Lung (tissue), 12 donors: ENCODE measurements around the gene TMEM151B. TPM values are rescaled to one million over a fixed set of nuclear protein-coding genes. Genes with fewer than 3 reads are reported as not detected.

Experiments
- ATAC-seq: fragments of 200-7000 bp; cut with Tn5 transposase; one replicate; pipeline ENCODE4 v1.9.1; 2020; ENCODE audit warnings: moderate number of reproducible peaks; ENCODE audit not compliant: insufficient read depth, low FRiP score
- DNase-seq, 3 donors: peaks; one replicate each; pipeline ENCODE4 v3.0.0-alpha.2; 2013 to 2017
- H3K27ac ChIP-seq, 2 donors: one replicate each; pipeline ENCODE4 v1.5.1; 2013; ENCODE audit warnings: mild to moderate bottlenecking in 2 of 2, moderate library complexity in 2 of 2, control low read depth in 1 of 2, inconsistent platforms in 1 of 2, low read depth in 1 of 2, low read length in 1 of 2
- H3K27me3 ChIP-seq, 3 donors: one replicate each; pipeline ENCODE4 v1.5.1; 2013; ENCODE audit warnings: low read length in 2 of 3; ENCODE audit not compliant: control insufficient read depth in 3 of 3, insufficient read depth in 3 of 3
- H3K36me3 ChIP-seq, 4 donors: one replicate each; pipeline ENCODE4 v1.5.1; 2013; ENCODE audit warnings: low read length in 4 of 4, mild to moderate bottlenecking in 1 of 4, moderate library complexity in 1 of 4; ENCODE audit not compliant: control insufficient read depth in 4 of 4, insufficient read depth in 4 of 4
- H3K4me1 ChIP-seq, 5 donors: one replicate each; pipeline ENCODE4 v1.5.1; 2013; ENCODE audit warnings: low read length in 5 of 5, mild to moderate bottlenecking in 2 of 5, moderate library complexity in 1 of 5; ENCODE audit not compliant: control insufficient read depth in 5 of 5, insufficient read depth in 5 of 5
- H3K4me3 ChIP-seq: one replicate; pipeline ENCODE4 v1.5.1; 2013; ENCODE audit warnings: mild to moderate bottlenecking, control low read depth, moderate library complexity
- H3K9ac ChIP-seq, 2 donors: one replicate each; pipeline ENCODE4 v1.5.1; 2013; ENCODE audit warnings: low read length in 2 of 2, control low read depth in 1 of 2; ENCODE audit not compliant: insufficient read depth in 1 of 2
- H3K9me3 ChIP-seq, 4 donors: one replicate each; pipeline ENCODE4 v1.5.1; 2013; ENCODE audit warnings: low read length in 3 of 4, mild to moderate bottlenecking in 1 of 4, moderate library complexity in 1 of 4; ENCODE audit not compliant: control insufficient read depth in 4 of 4, insufficient read depth in 3 of 4
- CTCF ChIP-seq: IDR thresholded peaks from 2 replicates; pipeline ENCODE4 v1.5.1; 2012; ENCODE audit warnings: mild to moderate bottlenecking; ENCODE audit errors: control extremely low read depth, extremely low read depth
- WGBS, 2 donors: extraction: QIAGEN DNeasy Blood & Tissue Kit; methylation state at CpG; one replicate each; pipeline ENCODE4 v1.1.7; 2013; 5-methylcytosine and 5-hydroxymethylcytosine counted together
- polyA plus RNA-seq, 2 donors: library from polyadenylated mRNA; stranded (reverse); fragments of 200-250 nt; gene quantifications; one replicate each; pipeline ENCODE4 v1.2.1, GENCODE V29; 2013
- total RNA-seq, 2 donors: library from RNA; depleted of rRNA in 1 of 2; stranded (reverse); fragments of >200 nt in 1 of 2; gene quantifications; one replicate each; pipeline ENCODE4 v1.2.1, GENCODE V29; 2014 to 2021
- donor health status: control.
- donor health status: control.
- donor health status: Bipolar disorder and iron deficiency.
- donor health status: healthy.
- donor health status: DM: yes; HTN: yes; CAD: no.

Gene TMEM151B
- total and polyA plus RNA-seq, 4 donors, result 0.02 to 0.21 (median 0.08) TPM

GRCh38 chr6:44228433-44228832 lies 41.8 kb upstream of the TMEM151B start:
- Histone ChIP-seq H3K9me3 (no peaks in the 10 kb centered on the region), H3K9ac (no peak overlapping the region), H3K4me1 (peaks cover 6 to 17% (median 10%) of the 10 kb centered on the region in 5 donors), H3K27me3 (no peaks in the 10 kb centered on the region), H3K36me3 (peaks cover 0 to 20% (median 1%) of the 10 kb centered on the region in 4 donors), H3K4me3 (no peak overlapping the region), H3K27ac (peak overlapping the region in 1 of 2 donors; percentile 87)
- ATAC-seq (no peak), DNase-seq (no peak)
- no peak for TF ChIP-seq CTCF
- 98 to 99% methylated on average over 7 of the region's 7 CpGs for WGBS, 2 donors

- peaks cover 6 to 18% (median 10%) of the 10 kb centered on the region in 5 donors for H3K4me1 ChIP-seq
These were observed 41.4 kb upstream of the TMEM151B start for GRCh38 chr6:44228836-44229235.

GRCh38 chr6:44229376-44230033 lies 40.7 kb upstream of the TMEM151B start:
- no peak for TF ChIP-seq CTCF
- H3K4me3 ChIP-seq, result no peak overlapping the region
- H3K9ac ChIP-seq, result no peak overlapping the region
- H3K4me1 ChIP-seq, result peaks cover 3 to 19% (median 7%) of the 10 kb centered on the region in 5 donors
- H3K36me3 ChIP-seq, result peaks cover 0 to 20% (median 1%) of the 10 kb centered on the region in 4 donors
- peak overlapping the region in 1 of 2 donors; percentile 87 for H3K27ac ChIP-seq
- no peak for DNase-seq
- 69 to 94% methylated on average over 11 of the region's 11 CpGs for WGBS, 2 donors
- H3K27me3 ChIP-seq, result no peaks in the 10 kb centered on the region
- ATAC-seq, result no peak
- no peaks in the 10 kb centered on the region for H3K9me3 ChIP-seq

More at GRCh38 chr6:44228836-44229235, 41.4 kb upstream of the TMEM151B start:
- no peak for TF ChIP-seq CTCF
- Histone ChIP-seq H3K9ac (no peak overlapping the region), H3K27ac (peak overlapping the region in 1 of 2 donors; percentile 87), H3K27me3 (no peaks in the 10 kb centered on the region), H3K4me3 (no peak overlapping the region), H3K9me3 (no peaks in the 10 kb centered on the region), H3K36me3 (peaks cover 0 to 20% (median 1%) of the 10 kb centered on the region in 4 donors)
- WGBS, 2 donors, result 83 to 90% methylated on average over 5 of the region's 5 CpGs
- ATAC-seq (no peak), DNase-seq (no peak)
